ENCODE data around the gene TMEM129.

The TMEM129 gene

GRCh38 chr4:1762264-1763010 lies 41.3 kb upstream of the TMEM129 start:
- no peaks in the 10 kb centered on the region; the same call in 1 of the 2 replicates for H4K20me1 ChIP-seq (ENCODE audit: insufficient read depth, low read length)
- no peak overlapping the region for H2AFZ ChIP-seq (ENCODE audit: low read length)
- H3K27me3 ChIP-seq (replicated peaks; ENCODE audit: insufficient read depth, low read length): peaks cover 80% of the 10 kb centered on the region
- TF ChIP-seq CTCF (IDR thresholded peaks at IDR 0.05; ENCODE audit: low read length) (no peak), EZH2phosphoT487 (IDR thresholded peaks at IDR 0.05; ENCODE audit: low read length) (no peak), EZH2 (optimal IDR thresholded peaks at IDR 0.05; ENCODE audit: low read depth, low read length) (no peak)
- no peaks in the 10 kb centered on the region for H3F3A ChIP-seq (ENCODE audit: insufficient read depth, low read length)
- H3K36me3 ChIP-seq (replicated peaks; ENCODE audit: insufficient read depth, low read length): no peaks in the 10 kb centered on the region
- H3K79me2 ChIP-seq (ENCODE audit: low read length): no peaks in the 10 kb centered on the region
- H3K9ac ChIP-seq (ENCODE audit: low read length): no peak overlapping the region
- H3K4me2 ChIP-seq (ENCODE audit: low read depth, low read length): no peak overlapping the region
- H3K4me3 ChIP-seq (ENCODE audit: low read length): no peak overlapping the region
- H3K9me2 ChIP-seq (replicated peaks; ENCODE audit: insufficient read depth, low read length): no peaks in the 10 kb centered on the region
- no peak overlapping the region for H3K27ac ChIP-seq (ENCODE audit: low read length)
- no peaks in the 10 kb centered on the region for H3K9me3 ChIP-seq (replicated peaks; ENCODE audit: insufficient read depth, low read length)
- H3K4me1 ChIP-seq (ENCODE audit: low read length): no peaks in the 10 kb centered on the region
- no peak for DNase-seq

GRCh38 chr4:1761130-1761689 lies 40.1 kb upstream of the TMEM129 start:
- no peak overlapping the region for H3K4me3 ChIP-seq (ENCODE audit: low read length)
- H3K9me2 ChIP-seq (replicated peaks; ENCODE audit: insufficient read depth, low read length): no peaks in the 10 kb centered on the region
- H3K79me2 ChIP-seq (ENCODE audit: low read length): no peaks in the 10 kb centered on the region
- no peaks in the 10 kb centered on the region for H3K36me3 ChIP-seq (replicated peaks; ENCODE audit: insufficient read depth, low read length)
- DNase-seq: no peak
- H3K27me3 ChIP-seq (replicated peaks; ENCODE audit: insufficient read depth, low read length): peaks cover 87% of the 10 kb centered on the region
- H2AFZ ChIP-seq (ENCODE audit: low read length): no peak overlapping the region
- H3K4me2 ChIP-seq (ENCODE audit: low read depth, low read length): no peak overlapping the region
- no peaks in the 10 kb centered on the region for H3K4me1 ChIP-seq (ENCODE audit: low read length)
- TF ChIP-seq EZH2phosphoT487 (IDR thresholded peaks at IDR 0.05; ENCODE audit: low read length) (no peak), CTCF (IDR thresholded peaks at IDR 0.05; ENCODE audit: low read length) (no peak), EZH2 (optimal IDR thresholded peaks at IDR 0.05; ENCODE audit: low read depth, low read length) (no peak)
- H3K9ac ChIP-seq (ENCODE audit: low read length): no peak overlapping the region
- H3F3A ChIP-seq (ENCODE audit: insufficient read depth, low read length): no peaks in the 10 kb centered on the region
- H3K27ac ChIP-seq (ENCODE audit: low read length): no peak overlapping the region
- no peaks in the 10 kb centered on the region for H3K9me3 ChIP-seq (replicated peaks; ENCODE audit: insufficient read depth, low read length)
- H4K20me1 ChIP-seq (ENCODE audit: insufficient read depth, low read length): no peaks in the 10 kb centered on the region; the same call in 1 of the 2 replicates

GRCh38 chr4:1760521-1761071 lies 39.5 kb upstream of the TMEM129 start:
- Histone ChIP-seq H3K4me2 (ENCODE audit: low read depth, low read length) (no peak overlapping the region), H3F3A (ENCODE audit: insufficient read depth, low read length) (no peaks in the 10 kb centered on the region), H3K36me3 (replicated peaks; ENCODE audit: insufficient read depth, low read length) (no peaks in the 10 kb centered on the region), H3K79me2 (ENCODE audit: low read length) (no peaks in the 10 kb centered on the region), H3K9ac (ENCODE audit: low read length) (no peak overlapping the region), H3K9me2 (replicated peaks; ENCODE audit: insufficient read depth, low read length) (no peaks in the 10 kb centered on the region), H3K27ac (ENCODE audit: low read length) (no peak overlapping the region), H2AFZ (ENCODE audit: low read length) (no peak overlapping the region), H4K20me1 (ENCODE audit: insufficient read depth, low read length) (no peaks in the 10 kb centered on the region), H3K4me3 (ENCODE audit: low read length) (no peak overlapping the region), H3K4me1 (ENCODE audit: low read length) (no peaks in the 10 kb centered on the region), H3K27me3 (replicated peaks; ENCODE audit: insufficient read depth, low read length) (peaks cover 88% of the 10 kb centered on the region), H3K9me3 (replicated peaks; ENCODE audit: insufficient read depth, low read length) (no peaks in the 10 kb centered on the region)
- no peak for DNase-seq
- TF ChIP-seq EZH2phosphoT487 (IDR thresholded peaks at IDR 0.05; ENCODE audit: low read length): no peak
- no peak for TF ChIP-seq CTCF (IDR thresholded peaks at IDR 0.05; ENCODE audit: low read length)
- TF ChIP-seq EZH2 (optimal IDR thresholded peaks at IDR 0.05; ENCODE audit: low read depth, low read length): no peak
